Gastrocnemius medialis (tissue), 4 donors: ENCODE measurements around the gene CAPS2.

Experiments used
- CTCF ChIP-seq, 5 experiments: fragments of 450-650 bp in 3 of 5; fragments of 200-600 bp in 2 of 5; sonication (generic) in 2 of 5; IDR thresholded peaks in 4 of 5; conservative IDR thresholded peaks in 1 of 5; 1 replicate in 4 of 5; 2 replicates in 1 of 5; pipeline ENCODE4 v1.5.1; 2016 to 2019; ENCODE audit warnings: antibody characterized with exemption in 5 of 5, mild to moderate bottlenecking in 3 of 5, moderate library complexity in 3 of 5
- POLR2A ChIP-seq, 2 donors: fragments of 450-650 bp; IDR thresholded peaks; one replicate each; pipeline ENCODE4 v1.6.1; 2017; ENCODE audit warnings: antibody characterized with exemption in 2 of 2, mild to moderate bottlenecking in 2 of 2, moderate library complexity in 2 of 2

- TF ChIP-seq CTCF (IDR thresholded peaks at IDR 0.05 in 4 of 5, conservative IDR thresholded peaks at IDR 0.05 in 1 of 5) (no peak), POLR2A (IDR thresholded peaks at IDR 0.05) (no peak)
Observed at GRCh38 chr12:75227132-75227531, 103.0 kb downstream of the CAPS2 start.
